HCT116 (cell line): ENCODE measurements around the gene AGAP2. TPM values are rescaled to one million over a fixed set of nuclear protein-coding genes. Genes with fewer than 3 reads are reported as not detected.

ENCODE experiments used
- ATAC-seq: fragments of 200-7000 bp; cut with Tn5 transposase; 2 replicates; pipeline ENCODE4 v1.9.1; 2020; ENCODE audit warnings: mild to moderate bottlenecking, moderate library complexity
- BruUV-seq: library from RNA; stranded (reverse); fragments of 400-500 nt; replicated peaks from 2 replicates; lab custom pipeline; 2021; lab: Mats Ljungman, UMichigan
- CTCF ChIA-PET: fragments of 300-600 bp; sonication (Branson Sonifier 250); formaldehyde crosslinking; loops from one replicate; lab custom pipeline; 2021; ENCODE audit warnings: antibody characterized with exemption; lab: Charles Lee
- POLR2A ChIA-PET: fragments of 300-600, 350-600 bp; sonication (Branson Sonifier 250); formaldehyde crosslinking; loops from one replicate; lab custom pipeline; 2021; ENCODE audit warnings: antibody characterized with exemption; lab: Charles Lee
- RAD21 ChIA-PET, 2 experiments: fragments of 300-600 bp; sonication (Branson Sonifier 250); formaldehyde crosslinking; loops; one replicate each; lab custom pipeline; 2023; ENCODE audit warnings: low total read pairs in 2 of 2; ENCODE audit not compliant: uncharacterized antibody in 2 of 2, unreplicated experiment in 2 of 2, low non-redundant PET in 1 of 2; lab: Charles Lee
- DNase-seq: peaks from one replicate; pipeline ENCODE4 v3.0.0-alpha.2; 2010; ENCODE audit warnings: low read depth, low spot score
- H2AFZ ChIP-seq: fragments of 200-600 bp; shearing (Covaris generic), sonication (generic); 2 replicates; pipeline ENCODE4 v1.6.1; 2017; ENCODE audit warnings: low read depth, mixed run types, mixed read lengths, antibody characterized with exemption, low read length; ENCODE audit not compliant: poor library complexity, severe bottlenecking
- H3K27ac ChIP-seq: 2 replicates; pipeline ENCODE4 v1.5.1; 2012; ENCODE audit warnings: low read depth, low read length
- H3K27me3 ChIP-seq: fragments of 200-600 bp; sonication (generic); 2 replicates; pipeline ENCODE4 v1.6.1; 2016; ENCODE audit warnings: mixed run types, low read length, mixed read lengths; ENCODE audit not compliant: insufficient read depth
- H3K36me3 ChIP-seq, 2 experiments: fragments of 200-500 bp in 1 of 2; fragments of 200-600 bp in 1 of 2; sonication (Bioruptor generic) in 1 of 2; sonication (generic) in 1 of 2; 2 replicates each; pipeline versions ENCODE4 v1.5.1 to v1.6.1; 2014 to 2016; ENCODE audit warnings: low read length in 2 of 2, inconsistent platforms in 1 of 2, mixed read lengths in 1 of 2, mixed run types in 1 of 2; ENCODE audit not compliant: insufficient read depth in 2 of 2, control insufficient read depth in 1 of 2
- H3K4me1 ChIP-seq, 2 experiments: fragments of 200-600 bp in 1 of 2; sonication (generic) in 1 of 2; 2 replicates each; pipeline versions ENCODE4 v1.5.1 to v1.6.1; 2012 to 2017; ENCODE audit warnings: low read length in 2 of 2, inconsistent platforms in 1 of 2, mild to moderate bottlenecking in 1 of 2, mixed read lengths in 1 of 2, mixed run types in 1 of 2, moderate library complexity in 1 of 2; ENCODE audit not compliant: insufficient read depth in 2 of 2, control insufficient read depth in 1 of 2
- H3K4me2 ChIP-seq: fragments of 200-600 bp; sonication (generic); 2 replicates; pipeline ENCODE4 v1.6.1; 2017; ENCODE audit warnings: mixed run types, low read length, mixed read lengths
- H3K4me3 ChIP-seq, 2 experiments: fragments of 200-600 bp in 1 of 2; sonication (generic) in 1 of 2; replicated peaks in 1 of 2; 2 replicates each; pipeline ENCODE4 v1.5.1; 2011 to 2016; ENCODE audit warnings: low read length in 2 of 2, control low read depth in 1 of 2, low read depth in 1 of 2, mild to moderate bottlenecking in 1 of 2, mixed read lengths in 1 of 2, mixed run types in 1 of 2
- H3K79me2 ChIP-seq: fragments of 200-600 bp; sonication (generic); 2 replicates; pipeline ENCODE4 v1.6.1; 2017; ENCODE audit warnings: mild to moderate bottlenecking, mixed run types, low read length, moderate library complexity, mixed read lengths; ENCODE audit not compliant: insufficient read depth
- H3K9ac ChIP-seq: fragments of 200-600 bp; sonication (generic); 2 replicates; pipeline ENCODE4 v1.6.1; 2016; ENCODE audit warnings: low read length, mixed read lengths
- H3K9me2 ChIP-seq: fragments of 200-600 bp; sonication (generic), shearing (Covaris generic); 2 replicates; pipeline ENCODE4 v1.6.1; 2017; ENCODE audit warnings: mixed run types, mild to moderate bottlenecking, moderate library complexity; ENCODE audit not compliant: insufficient read depth
- H3K9me3 ChIP-seq, 2 experiments: fragments of 200-500 bp in 1 of 2; fragments of 200-600 bp in 1 of 2; sonication (Bioruptor generic) in 1 of 2; sonication (generic) in 1 of 2; 2 replicates each; pipeline ENCODE4 v1.6.1; 2014 to 2017; ENCODE audit warnings: low read length in 2 of 2, mixed read lengths in 2 of 2, inconsistent platforms in 1 of 2, low read depth in 1 of 2, mild to moderate bottlenecking in 1 of 2, mixed run types in 1 of 2, moderate library complexity in 1 of 2; ENCODE audit not compliant: control insufficient read depth in 1 of 2, insufficient read depth in 1 of 2
- H4K20me1 ChIP-seq: fragments of 200-600 bp; sonication (generic), shearing (Covaris generic); 2 replicates; pipeline ENCODE4 v1.6.1; 2017; ENCODE audit warnings: mixed run types, mild to moderate bottlenecking, moderate library complexity; ENCODE audit not compliant: insufficient read depth
- CBX3 ChIP-seq: IDR thresholded peaks from 2 replicates; pipeline ENCODE4 v1.6.1; 2012; ENCODE audit warnings: low read depth
- SRF ChIP-seq: IDR thresholded peaks from 2 replicates; pipeline ENCODE4 v1.6.1; 2012; ENCODE audit warnings: low read depth
- ZFX ChIP-seq: fragments of 450-650 bp; IDR thresholded peaks from 2 replicates; pipeline ENCODE4 v1.6.1; 2017
- intact Hi-C: fragments of 100-400 bp; cut with micrococcal nuclease; formaldehyde crosslinking; loops from 2 replicates; pipeline ENCODE4 v1.10.0; 2022
- total RNA-seq: library from RNA; stranded (reverse); gene quantifications from one replicate; pipeline ENCODE4 v1.2.1, GENCODE V29; 2021; ENCODE audit not compliant: unreplicated experiment
- TF ChIP-seq, protein P1 (sequence below): IDR thresholded peaks from 2 replicates; pipeline ENCODE4 v1.6.1; 2012; ENCODE audit warnings: low read depth
- TF ChIP-seq, protein P2 (sequence below): IDR thresholded peaks from 2 replicates; pipeline ENCODE4 v1.6.1; 2011; ENCODE audit warnings: mild to moderate bottlenecking, low read length, moderate library complexity; ENCODE audit not compliant: insufficient replicate concordance; ENCODE audit errors: extremely low read depth

Gene AGAP2
- total RNA-seq, 1 experiment from 2014 or later, result 15.8 TPM

DNA sequence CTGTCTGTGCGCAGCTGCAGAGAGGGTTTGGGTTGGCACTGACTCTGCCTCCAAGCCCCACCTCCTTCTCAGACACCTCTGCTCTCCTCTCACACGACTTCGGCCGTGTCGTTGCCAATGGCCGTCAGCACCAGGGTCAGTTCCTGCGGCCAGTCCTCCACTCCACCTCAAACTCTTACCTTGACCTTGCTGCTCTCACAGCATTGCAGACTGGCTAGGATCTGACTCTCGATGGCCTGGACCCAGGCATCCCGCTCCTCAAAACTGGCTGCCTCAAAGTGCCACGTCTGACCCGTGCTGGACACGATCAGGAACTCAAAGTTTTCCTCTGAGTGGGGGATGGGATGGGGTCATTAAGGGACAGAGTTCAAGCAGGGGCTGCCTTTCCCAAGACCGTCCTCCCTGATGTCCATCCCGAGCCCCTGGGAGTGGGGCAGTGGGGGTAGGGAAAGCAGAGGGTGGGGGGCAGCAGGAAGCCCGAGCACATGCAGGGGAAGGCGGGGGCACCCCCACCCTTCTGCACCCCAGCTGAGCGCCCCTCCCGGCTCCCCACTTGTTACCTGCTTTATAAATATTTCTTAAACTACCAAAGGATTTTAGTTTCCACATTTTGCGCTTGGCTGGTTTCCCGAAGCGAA lies 10.7 kb downstream of the AGAP2 start:
- DNase-seq (no peak), ATAC-seq (no peak)
- Histone ChIP-seq H3K4me3 (no peak overlapping the region), H3K79me2 (no peaks in the 10 kb centered on the region), H3K27me3 (no peaks in the 10 kb centered on the region), H4K20me1 (no peaks in the 10 kb centered on the region), H3K36me3 (peaks cover 4 to 13% of the 10 kb centered on the region in 2 experiments; a peak in 3 of 4 replicates), H3K27ac (no peak overlapping the region; the same call in 1 of the 2 replicates), H3K9ac (no peak overlapping the region), H3K9me2 (no peaks in the 10 kb centered on the region), H3K9me3 (no peaks in the 10 kb centered on the region), H2AFZ (no peak overlapping the region), H3K4me2 (no peak overlapping the region), H3K4me1 (peaks cover 7 to 18% of the 10 kb centered on the region in 2 experiments; a peak in 3 of 4 replicates)
- ChIA-PET POLR2A (no interaction called here), RAD21 (no interaction called here), CTCF (no interaction called here)
- no TSS peak for BruUV-seq
- TF ChIP-seq, protein P1, sequence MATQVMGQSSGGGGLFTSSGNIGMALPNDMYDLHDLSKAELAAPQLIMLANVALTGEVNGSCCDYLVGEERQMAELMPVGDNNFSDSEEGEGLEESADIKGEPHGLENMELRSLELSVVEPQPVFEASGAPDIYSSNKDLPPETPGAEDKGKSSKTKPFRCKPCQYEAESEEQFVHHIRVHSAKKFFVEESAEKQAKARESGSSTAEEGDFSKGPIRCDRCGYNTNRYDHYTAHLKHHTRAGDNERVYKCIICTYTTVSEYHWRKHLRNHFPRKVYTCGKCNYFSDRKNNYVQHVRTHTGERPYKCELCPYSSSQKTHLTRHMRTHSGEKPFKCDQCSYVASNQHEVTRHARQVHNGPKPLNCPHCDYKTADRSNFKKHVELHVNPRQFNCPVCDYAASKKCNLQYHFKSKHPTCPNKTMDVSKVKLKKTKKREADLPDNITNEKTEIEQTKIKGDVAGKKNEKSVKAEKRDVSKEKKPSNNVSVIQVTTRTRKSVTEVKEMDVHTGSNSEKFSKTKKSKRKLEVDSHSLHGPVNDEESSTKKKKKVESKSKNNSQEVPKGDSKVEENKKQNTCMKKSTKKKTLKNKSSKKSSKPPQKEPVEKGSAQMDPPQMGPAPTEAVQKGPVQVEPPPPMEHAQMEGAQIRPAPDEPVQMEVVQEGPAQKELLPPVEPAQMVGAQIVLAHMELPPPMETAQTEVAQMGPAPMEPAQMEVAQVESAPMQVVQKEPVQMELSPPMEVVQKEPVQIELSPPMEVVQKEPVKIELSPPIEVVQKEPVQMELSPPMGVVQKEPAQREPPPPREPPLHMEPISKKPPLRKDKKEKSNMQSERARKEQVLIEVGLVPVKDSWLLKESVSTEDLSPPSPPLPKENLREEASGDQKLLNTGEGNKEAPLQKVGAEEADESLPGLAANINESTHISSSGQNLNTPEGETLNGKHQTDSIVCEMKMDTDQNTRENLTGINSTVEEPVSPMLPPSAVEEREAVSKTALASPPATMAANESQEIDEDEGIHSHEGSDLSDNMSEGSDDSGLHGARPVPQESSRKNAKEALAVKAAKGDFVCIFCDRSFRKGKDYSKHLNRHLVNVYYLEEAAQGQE, result peak; percentile 35; the same call in 1 of the 2 replicates
- TF ChIP-seq CBX3 (no peak), SRF (no peak), ZFX (no peak)
- TF ChIP-seq, protein P2, sequence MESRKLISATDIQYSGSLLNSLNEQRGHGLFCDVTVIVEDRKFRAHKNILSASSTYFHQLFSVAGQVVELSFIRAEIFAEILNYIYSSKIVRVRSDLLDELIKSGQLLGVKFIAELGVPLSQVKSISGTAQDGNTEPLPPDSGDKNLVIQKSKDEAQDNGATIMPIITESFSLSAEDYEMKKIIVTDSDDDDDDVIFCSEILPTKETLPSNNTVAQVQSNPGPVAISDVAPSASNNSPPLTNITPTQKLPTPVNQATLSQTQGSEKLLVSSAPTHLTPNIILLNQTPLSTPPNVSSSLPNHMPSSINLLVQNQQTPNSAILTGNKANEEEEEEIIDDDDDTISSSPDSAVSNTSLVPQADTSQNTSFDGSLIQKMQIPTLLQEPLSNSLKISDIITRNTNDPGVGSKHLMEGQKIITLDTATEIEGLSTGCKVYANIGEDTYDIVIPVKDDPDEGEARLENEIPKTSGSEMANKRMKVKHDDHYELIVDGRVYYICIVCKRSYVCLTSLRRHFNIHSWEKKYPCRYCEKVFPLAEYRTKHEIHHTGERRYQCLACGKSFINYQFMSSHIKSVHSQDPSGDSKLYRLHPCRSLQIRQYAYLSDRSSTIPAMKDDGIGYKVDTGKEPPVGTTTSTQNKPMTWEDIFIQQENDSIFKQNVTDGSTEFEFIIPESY, result no peak
- intact Hi-C loops, result loop anchor here (2.0 kb wide), 1 partner anchor 15 kb away; no protein-coding TSS in a partner anchor
